ENCODE measurements around the gene DPP10.

DPP10 gene

GRCh38 chr2:114797540-114797939 lies 355.1 kb downstream of the DPP10 start:
- TF ChIP-seq FOXP2 (optimal IDR thresholded peaks at IDR 0.05; ENCODE audit: borderline replicate concordance, extremely low read depth, extremely low read length, insufficient read depth) (no peak), SIN3A (IDR thresholded peaks at IDR 0.05; ENCODE audit: borderline replicate concordance, insufficient read depth, low read length) (no peak), TAF1 (IDR thresholded peaks at IDR 0.05; ENCODE audit: borderline replicate concordance, insufficient read depth, low read length) (no peak), POLR2AphosphoS5 (IDR thresholded peaks at IDR 0.05; ENCODE audit: low read depth, low read length) (no peak)
- TF ChIP-seq, protein P1, sequence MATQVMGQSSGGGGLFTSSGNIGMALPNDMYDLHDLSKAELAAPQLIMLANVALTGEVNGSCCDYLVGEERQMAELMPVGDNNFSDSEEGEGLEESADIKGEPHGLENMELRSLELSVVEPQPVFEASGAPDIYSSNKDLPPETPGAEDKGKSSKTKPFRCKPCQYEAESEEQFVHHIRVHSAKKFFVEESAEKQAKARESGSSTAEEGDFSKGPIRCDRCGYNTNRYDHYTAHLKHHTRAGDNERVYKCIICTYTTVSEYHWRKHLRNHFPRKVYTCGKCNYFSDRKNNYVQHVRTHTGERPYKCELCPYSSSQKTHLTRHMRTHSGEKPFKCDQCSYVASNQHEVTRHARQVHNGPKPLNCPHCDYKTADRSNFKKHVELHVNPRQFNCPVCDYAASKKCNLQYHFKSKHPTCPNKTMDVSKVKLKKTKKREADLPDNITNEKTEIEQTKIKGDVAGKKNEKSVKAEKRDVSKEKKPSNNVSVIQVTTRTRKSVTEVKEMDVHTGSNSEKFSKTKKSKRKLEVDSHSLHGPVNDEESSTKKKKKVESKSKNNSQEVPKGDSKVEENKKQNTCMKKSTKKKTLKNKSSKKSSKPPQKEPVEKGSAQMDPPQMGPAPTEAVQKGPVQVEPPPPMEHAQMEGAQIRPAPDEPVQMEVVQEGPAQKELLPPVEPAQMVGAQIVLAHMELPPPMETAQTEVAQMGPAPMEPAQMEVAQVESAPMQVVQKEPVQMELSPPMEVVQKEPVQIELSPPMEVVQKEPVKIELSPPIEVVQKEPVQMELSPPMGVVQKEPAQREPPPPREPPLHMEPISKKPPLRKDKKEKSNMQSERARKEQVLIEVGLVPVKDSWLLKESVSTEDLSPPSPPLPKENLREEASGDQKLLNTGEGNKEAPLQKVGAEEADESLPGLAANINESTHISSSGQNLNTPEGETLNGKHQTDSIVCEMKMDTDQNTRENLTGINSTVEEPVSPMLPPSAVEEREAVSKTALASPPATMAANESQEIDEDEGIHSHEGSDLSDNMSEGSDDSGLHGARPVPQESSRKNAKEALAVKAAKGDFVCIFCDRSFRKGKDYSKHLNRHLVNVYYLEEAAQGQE (IDR thresholded peaks at IDR 0.05; ENCODE audit: insufficient read depth in 1 of 2, low read depth in 2 of 2, low read length in 2 of 2): no peak

DNA sequence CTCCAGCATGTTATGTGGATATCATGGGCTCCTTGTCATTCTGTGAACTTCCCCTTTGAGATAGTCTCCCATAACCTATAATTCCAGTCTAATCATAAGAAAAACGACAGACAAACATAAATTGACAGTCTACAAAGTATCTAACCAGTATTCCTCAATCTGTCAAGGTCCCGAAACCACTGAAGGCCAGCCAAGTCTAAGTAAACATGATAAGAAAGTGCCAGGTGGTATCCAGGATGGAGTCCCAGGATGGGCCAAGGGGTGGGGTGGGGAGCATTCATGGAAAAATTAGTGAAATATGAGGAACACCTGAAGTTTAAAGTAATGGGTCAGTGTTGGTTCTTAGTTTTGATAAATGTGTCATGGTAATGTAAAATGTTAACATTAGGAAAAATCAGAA lies 355.5 kb downstream of the DPP10 start:
- TF ChIP-seq TAF1 (IDR thresholded peaks at IDR 0.05; ENCODE audit: borderline replicate concordance, insufficient read depth, low read length) (no peak), SIN3A (IDR thresholded peaks at IDR 0.05; ENCODE audit: borderline replicate concordance, insufficient read depth, low read length) (no peak), FOXP2 (optimal IDR thresholded peaks at IDR 0.05; ENCODE audit: borderline replicate concordance, extremely low read depth, extremely low read length, insufficient read depth) (no peak), POLR2AphosphoS5 (IDR thresholded peaks at IDR 0.05; ENCODE audit: low read depth, low read length) (no peak)
- TF ChIP-seq, protein P1 (IDR thresholded peaks at IDR 0.05; ENCODE audit: insufficient read depth in 1 of 2, low read depth in 2 of 2, low read length in 2 of 2): no peak

- TF ChIP-seq, protein P1 (IDR thresholded peaks at IDR 0.05; ENCODE audit: insufficient read depth in 1 of 2, low read depth in 2 of 2, low read length in 2 of 2): no peak
- TF ChIP-seq FOXP2 (optimal IDR thresholded peaks at IDR 0.05; ENCODE audit: borderline replicate concordance, extremely low read depth, extremely low read length, insufficient read depth) (no peak), SIN3A (IDR thresholded peaks at IDR 0.05; ENCODE audit: borderline replicate concordance, insufficient read depth, low read length) (no peak), TAF1 (IDR thresholded peaks at IDR 0.05; ENCODE audit: borderline replicate concordance, insufficient read depth, low read length) (no peak), POLR2AphosphoS5 (IDR thresholded peaks at IDR 0.05; ENCODE audit: low read depth, low read length) (no peak)
Measured at GRCh38 chr2:114800371-114800770, 357.9 kb downstream of the DPP10 start.

- TF ChIP-seq POLR2AphosphoS5 (IDR thresholded peaks at IDR 0.05; ENCODE audit: low read depth, low read length) (no peak), SIN3A (IDR thresholded peaks at IDR 0.05; ENCODE audit: borderline replicate concordance, insufficient read depth, low read length) (no peak), TAF1 (IDR thresholded peaks at IDR 0.05; ENCODE audit: borderline replicate concordance, insufficient read depth, low read length) (no peak), FOXP2 (optimal IDR thresholded peaks at IDR 0.05; ENCODE audit: borderline replicate concordance, extremely low read depth, extremely low read length, insufficient read depth) (no peak)
- TF ChIP-seq, protein P1 (IDR thresholded peaks at IDR 0.05; ENCODE audit: insufficient read depth in 1 of 2, low read depth in 2 of 2, low read length in 2 of 2): no peak
Measured at GRCh38 chr2:114805195-114805594, 362.8 kb downstream of the DPP10 start.

DNA sequence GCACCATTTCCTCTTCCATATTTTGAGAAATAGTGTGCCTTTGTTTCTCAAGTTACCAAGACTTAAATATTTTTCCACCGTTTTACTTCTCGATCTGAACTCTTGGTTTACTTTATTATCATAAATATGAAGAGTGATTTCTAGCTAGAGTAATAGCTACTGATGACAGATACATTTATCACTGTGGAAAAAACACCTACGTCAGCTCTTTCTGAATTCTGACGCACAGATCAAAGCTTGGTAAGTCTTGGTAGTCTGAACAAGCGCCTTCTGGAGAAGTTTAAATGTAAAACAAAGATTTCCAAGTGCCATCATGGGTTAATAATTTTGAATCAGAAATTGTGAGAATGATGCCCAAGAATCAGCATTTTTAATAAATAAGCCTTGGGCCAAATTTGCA lies 367.7 kb downstream of the DPP10 start:
- TF ChIP-seq, protein P1 (IDR thresholded peaks at IDR 0.05; ENCODE audit: insufficient read depth in 1 of 2, low read depth in 2 of 2, low read length in 2 of 2): no peak
- no peak for TF ChIP-seq TAF1 (IDR thresholded peaks at IDR 0.05; ENCODE audit: borderline replicate concordance, insufficient read depth, low read length)
- no peak for TF ChIP-seq SIN3A (IDR thresholded peaks at IDR 0.05; ENCODE audit: borderline replicate concordance, insufficient read depth, low read length)
- no peak for TF ChIP-seq FOXP2 (optimal IDR thresholded peaks at IDR 0.05; ENCODE audit: borderline replicate concordance, extremely low read depth, extremely low read length, insufficient read depth)
- no peak for TF ChIP-seq POLR2AphosphoS5 (IDR thresholded peaks at IDR 0.05; ENCODE audit: low read depth, low read length)
